ENCODE data around the gene GNB5. TPM values are rescaled to one million over a fixed set of nuclear protein-coding genes. Genes with fewer than 3 reads are reported as not detected.

Gene GNB5
- total and polyA plus RNA-seq, 2 of the 13 experiments (the other 11 are each of a cell fraction or from before 2014, with no cell fraction given): 13.7 to 14.4 TPM

DNA sequence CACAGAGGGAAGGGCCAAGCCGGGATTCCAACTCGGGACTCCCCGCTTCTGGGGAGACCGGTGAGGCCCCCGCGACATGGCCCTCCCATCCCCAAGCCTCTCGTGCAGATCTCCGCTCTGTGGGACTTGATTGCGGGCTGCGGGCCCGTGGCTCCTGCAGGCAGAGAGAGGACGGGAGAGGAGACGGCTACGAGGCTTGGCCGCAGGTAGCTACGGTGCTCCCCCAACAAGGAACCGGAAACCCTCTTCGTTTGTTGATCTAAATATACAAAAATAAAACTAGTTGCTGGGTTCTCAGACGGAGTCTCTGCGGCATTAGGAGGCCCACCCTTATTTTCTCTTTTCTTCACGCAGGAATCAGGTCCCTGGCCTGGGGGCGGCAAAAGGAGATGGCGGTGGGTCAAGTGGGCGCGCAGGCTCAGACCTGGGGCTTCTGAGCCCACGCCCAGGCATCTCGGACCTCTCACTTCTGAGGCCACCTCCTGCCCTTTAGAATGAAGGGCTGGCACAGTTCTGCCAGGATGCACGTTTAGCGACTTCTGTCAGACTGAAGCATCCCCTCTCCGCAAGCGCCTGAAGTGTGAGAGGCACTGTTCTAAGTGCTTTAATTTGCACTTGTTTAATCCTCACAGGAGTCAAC lies 10.9 kb downstream of the GNB5 start (continued):
- TF ChIP-seq PAWR (CRISPR knock-in tag; IDR thresholded peaks at IDR 0.05; ENCODE audit: borderline replicate concordance) (0 out of 2 replicates have a peak, but pooled peaks have one; percentile 81), KDM3A (CRISPR knock-in tag; IDR thresholded peaks at IDR 0.05; ENCODE audit: low read depth) (no peak), ZNF180 (CRISPR knock-in tag; IDR thresholded peaks at IDR 0.05; ENCODE audit: borderline replicate concordance, low read depth) (no peak), ZNF557 (CRISPR knock-in tag; IDR thresholded peaks at IDR 0.05) (no peak), PRPF4 (IDR thresholded peaks at IDR 0.05; ENCODE audit: low read depth, low read length, poor library complexity, severe bottlenecking) (no peak), GTF3A (CRISPR knock-in tag; conservative IDR thresholded peaks at IDR 0.05) (0 out of 2 replicates have a peak, but pooled peaks have one; percentile 68), SMAD9 (CRISPR knock-in tag; IDR thresholded peaks at IDR 0.05) (no peak), ZNF260 (CRISPR knock-in tag; IDR thresholded peaks at IDR 0.05; ENCODE audit: borderline replicate concordance, low read depth) (no peak), MAZ (IDR thresholded peaks at IDR 0.05; ENCODE audit: borderline replicate concordance, low read depth, low read length) (no peak), MAZ (CRISPR knock-in tag; IDR thresholded peaks at IDR 0.05; ENCODE audit: low read depth) (no peak), ZNF33B (CRISPR knock-in tag; IDR thresholded peaks at IDR 0.05) (0 out of 2 replicates have a peak, but pooled peaks have one; percentile 9), SP5 (CRISPR knock-in tag; IDR thresholded peaks at IDR 0.05; ENCODE audit: borderline replicate concordance, low read depth) (0 out of 2 replicates have a peak, but pooled peaks have one; percentile 0), ELF3 (CRISPR knock-in tag; IDR thresholded peaks at IDR 0.05) (0 out of 2 replicates have a peak, but pooled peaks have one; percentile 1), TBX2 (CRISPR knock-in tag; IDR thresholded peaks at IDR 0.05; ENCODE audit: borderline replicate concordance) (0 out of 2 replicates have a peak, but pooled peaks have one; percentile 18), ZNF263 (CRISPR knock-in tag; IDR thresholded peaks at IDR 0.05) (peak; percentile 65; the same call in 1 of the 2 replicates), ZC3H13 (CRISPR knock-in tag; IDR thresholded peaks at IDR 0.05) (0 out of 2 replicates have a peak, but pooled peaks have one; percentile 12), IKZF4 (CRISPR knock-in tag; IDR thresholded peaks at IDR 0.05; ENCODE audit: borderline replicate concordance, low read depth, not compliant biosample characterization) (no peak)
- TF ChIP-seq, protein P1, sequence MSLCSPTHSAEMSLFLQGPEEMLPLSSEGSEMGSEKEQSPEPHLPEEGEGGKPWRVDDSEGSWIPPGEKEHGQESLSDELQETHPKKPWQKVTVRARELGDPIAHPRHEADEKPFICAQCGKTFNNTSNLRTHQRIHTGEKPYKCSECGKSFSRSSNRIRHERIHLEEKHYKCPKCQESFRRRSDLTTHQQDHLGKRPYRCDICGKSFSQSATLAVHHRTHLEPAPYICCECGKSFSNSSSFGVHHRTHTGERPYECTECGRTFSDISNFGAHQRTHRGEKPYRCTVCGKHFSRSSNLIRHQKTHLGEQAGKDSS (CRISPR knock-in tag; IDR thresholded peaks at IDR 0.05; ENCODE audit: borderline replicate concordance, low read depth): 0 out of 2 replicates have a peak, but pooled peaks have one; percentile 5
- TF ChIP-seq, protein P2, sequence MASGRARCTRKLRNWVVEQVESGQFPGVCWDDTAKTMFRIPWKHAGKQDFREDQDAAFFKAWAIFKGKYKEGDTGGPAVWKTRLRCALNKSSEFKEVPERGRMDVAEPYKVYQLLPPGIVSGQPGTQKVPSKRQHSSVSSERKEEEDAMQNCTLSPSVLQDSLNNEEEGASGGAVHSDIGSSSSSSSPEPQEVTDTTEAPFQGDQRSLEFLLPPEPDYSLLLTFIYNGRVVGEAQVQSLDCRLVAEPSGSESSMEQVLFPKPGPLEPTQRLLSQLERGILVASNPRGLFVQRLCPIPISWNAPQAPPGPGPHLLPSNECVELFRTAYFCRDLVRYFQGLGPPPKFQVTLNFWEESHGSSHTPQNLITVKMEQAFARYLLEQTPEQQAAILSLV (CRISPR knock-in tag; IDR thresholded peaks at IDR 0.05; ENCODE audit: borderline replicate concordance): no peak
- TF ChIP-seq, protein P3, sequence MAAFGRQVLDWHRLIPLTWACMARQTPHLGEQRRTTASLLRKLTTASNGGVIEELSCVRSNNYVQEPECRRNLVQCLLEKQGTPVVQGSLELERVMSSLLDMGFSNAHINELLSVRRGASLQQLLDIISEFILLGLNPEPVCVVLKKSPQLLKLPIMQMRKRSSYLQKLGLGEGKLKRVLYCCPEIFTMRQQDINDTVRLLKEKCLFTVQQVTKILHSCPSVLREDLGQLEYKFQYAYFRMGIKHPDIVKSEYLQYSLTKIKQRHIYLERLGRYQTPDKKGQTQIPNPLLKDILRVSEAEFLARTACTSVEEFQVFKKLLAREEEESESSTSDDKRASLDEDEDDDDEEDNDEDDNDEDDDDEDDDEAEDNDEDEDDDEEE (CRISPR knock-in tag; IDR thresholded peaks at IDR 0.05): 0 out of 2 replicates have a peak, but pooled peaks have one; percentile 43
- TF ChIP-seq, protein P4, sequence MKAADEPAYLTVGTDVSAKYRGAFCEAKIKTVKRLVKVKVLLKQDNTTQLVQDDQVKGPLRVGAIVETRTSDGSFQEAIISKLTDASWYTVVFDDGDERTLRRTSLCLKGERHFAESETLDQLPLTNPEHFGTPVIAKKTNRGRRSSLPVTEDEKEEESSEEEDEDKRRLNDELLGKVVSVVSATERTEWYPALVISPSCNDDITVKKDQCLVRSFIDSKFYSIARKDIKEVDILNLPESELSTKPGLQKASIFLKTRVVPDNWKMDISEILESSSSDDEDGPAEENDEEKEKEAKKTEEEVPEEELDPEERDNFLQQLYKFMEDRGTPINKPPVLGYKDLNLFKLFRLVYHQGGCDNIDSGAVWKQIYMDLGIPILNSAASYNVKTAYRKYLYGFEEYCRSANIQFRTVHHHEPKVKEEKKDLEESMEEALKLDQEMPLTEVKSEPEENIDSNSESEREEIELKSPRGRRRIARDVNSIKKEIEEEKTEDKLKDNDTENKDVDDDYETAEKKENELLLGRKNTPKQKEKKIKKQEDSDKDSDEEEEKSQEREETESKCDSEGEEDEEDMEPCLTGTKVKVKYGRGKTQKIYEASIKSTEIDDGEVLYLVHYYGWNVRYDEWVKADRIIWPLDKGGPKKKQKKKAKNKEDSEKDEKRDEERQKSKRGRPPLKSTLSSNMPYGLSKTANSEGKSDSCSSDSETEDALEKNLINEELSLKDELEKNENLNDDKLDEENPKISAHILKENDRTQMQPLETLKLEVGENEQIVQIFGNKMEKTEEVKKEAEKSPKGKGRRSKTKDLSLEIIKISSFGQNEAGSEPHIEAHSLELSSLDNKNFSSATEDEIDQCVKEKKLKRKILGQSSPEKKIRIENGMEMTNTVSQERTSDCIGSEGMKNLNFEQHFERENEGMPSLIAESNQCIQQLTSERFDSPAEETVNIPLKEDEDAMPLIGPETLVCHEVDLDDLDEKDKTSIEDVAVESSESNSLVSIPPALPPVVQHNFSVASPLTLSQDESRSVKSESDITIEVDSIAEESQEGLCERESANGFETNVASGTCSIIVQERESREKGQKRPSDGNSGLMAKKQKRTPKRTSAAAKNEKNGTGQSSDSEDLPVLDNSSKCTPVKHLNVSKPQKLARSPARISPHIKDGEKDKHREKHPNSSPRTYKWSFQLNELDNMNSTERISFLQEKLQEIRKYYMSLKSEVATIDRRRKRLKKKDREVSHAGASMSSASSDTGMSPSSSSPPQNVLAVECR (CRISPR knock-in tag; IDR thresholded peaks at IDR 0.05; ENCODE audit: borderline replicate concordance): no peak

All from HepG2 (cell line).